Vagina (tissue), 2 donors: ENCODE data around the gene TBCE. TPM values are rescaled to one million over a fixed set of nuclear protein-coding genes. Genes with fewer than 3 reads are reported as not detected.
"Not testable (repeated sequence)": the region's sequence is repeated elsewhere in the genome, so short reads cannot be mapped to it uniquely, and the experiment has no call there.

Source experiments
- DNase-seq, 2 donors: peaks; one replicate each; pipeline ENCODE4 v3.0.0-alpha.2; 2017; ENCODE audit errors: extremely low spot score in 2 of 2
- H3K27ac ChIP-seq: fragments of 200-600 bp; sonication (generic); one replicate; pipeline ENCODE4 v1.5.1; 2019
- H3K27me3 ChIP-seq: fragments of 200-600 bp; sonication (generic); one replicate; pipeline ENCODE4 v1.5.1; 2019
- H3K36me3 ChIP-seq, 2 donors: fragments of 200-600 bp; sonication (generic); one replicate each; pipeline ENCODE4 v1.5.1; 2017 to 2019
- H3K4me1 ChIP-seq: fragments of 200-600 bp; sonication (generic); one replicate; pipeline ENCODE4 v1.5.1; 2019
- H3K4me3 ChIP-seq, 2 donors: fragments of 200-600 bp; sonication (generic); 1 replicate in 1 of 2; 2 replicates in 1 of 2; pipeline ENCODE4 v1.5.1; 2016 to 2019
- H3K9me3 ChIP-seq: fragments of 200-600 bp; sonication (generic); one replicate; pipeline ENCODE4 v1.5.1; 2019
- CTCF ChIP-seq, 3 experiments: fragments of 450-650 bp in 2 of 3; fragments of 200-600 bp in 1 of 3; sonication (generic) in 1 of 3; IDR thresholded peaks; one replicate each; pipeline ENCODE4 v1.5.1; 2017 to 2019; ENCODE audit warnings: antibody characterized with exemption in 3 of 3, mild to moderate bottlenecking in 2 of 3, moderate library complexity in 2 of 3
- POLR2A ChIP-seq, 2 donors: fragments of 450-650 bp; IDR thresholded peaks; one replicate each; pipeline ENCODE4 v1.6.1; 2017; ENCODE audit warnings: antibody characterized with exemption in 2 of 2, mild to moderate bottlenecking in 2 of 2, moderate library complexity in 2 of 2
- POLR2AphosphoS5 ChIP-seq, 2 donors: sonication (generic); formaldehyde crosslinking; IDR thresholded peaks; one replicate each; pipeline ENCODE4 v1.9.0; 2017; ENCODE audit warnings: antibody characterized with exemption in 2 of 2, mild to moderate bottlenecking in 2 of 2, low read depth in 1 of 2; ENCODE audit not compliant: insufficient read depth in 1 of 2
- intact Hi-C: fragments of 100-400 bp; cut with DNase I; formaldehyde crosslinking; loops from one replicate; pipeline ENCODE4 v1.15.1; 2023
- total RNA-seq: library from RNA; depleted of rRNA; stranded (reverse); fragments of >200 nt; gene quantifications from one replicate; pipeline ENCODE4 v1.2.3, GENCODE V29; 2016

The TBCE gene
- total RNA-seq, 1 donor from 2014 or later, result 23.6 TPM

GRCh38 chr1:235343726-235344125 is 23.5 kb upstream of the TBCE start:
- intact Hi-C loops, result no loop called here
- no peak overlapping the region for H3K27ac ChIP-seq
- no peaks in the 10 kb centered on the region for H3K27me3 ChIP-seq
- no peaks in the 10 kb centered on the region for H3K9me3 ChIP-seq
- H3K4me1 ChIP-seq, result no peaks in the 10 kb centered on the region
- TF ChIP-seq CTCF (IDR thresholded peaks at IDR 0.05) (no peak), POLR2A (IDR thresholded peaks at IDR 0.05) (no peak), POLR2AphosphoS5 (IDR thresholded peaks at IDR 0.05; ENCODE audit: insufficient read depth in 1 of 2, low read depth in 1 of 2) (no peak)
- H3K4me3 ChIP-seq, result no peak overlapping the region
- no peak for DNase-seq
- H3K36me3 ChIP-seq, result peaks cover 0 to 22% of the 10 kb centered on the region in 2 donors

DNA sequence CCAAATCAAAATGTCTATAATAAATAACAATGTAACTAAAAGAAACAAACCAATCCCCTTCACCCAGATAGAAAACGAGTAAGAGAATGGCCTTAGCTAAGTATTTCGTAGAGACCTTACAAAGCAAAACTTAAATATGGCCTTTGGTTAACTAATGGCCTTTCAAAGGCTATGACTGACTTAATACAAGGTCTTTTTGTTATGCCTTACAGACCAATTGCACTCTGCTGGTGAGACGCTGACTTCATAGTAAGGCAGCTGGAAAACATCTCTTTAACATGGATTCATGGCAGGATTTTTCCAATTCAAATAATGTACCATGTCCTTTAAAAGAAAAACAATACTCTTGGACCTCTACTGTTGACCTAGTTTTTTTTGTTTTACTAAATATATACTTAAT is 15.8 kb upstream of the TBCE start:
- Histone ChIP-seq H3K27ac (no peak overlapping the region), H3K4me1 (no peaks in the 10 kb centered on the region), H3K36me3 (no peaks in the 10 kb centered on the region), H3K27me3 (no peaks in the 10 kb centered on the region), H3K4me3 (no peak overlapping the region), H3K9me3 (no peaks in the 10 kb centered on the region)
- TF ChIP-seq POLR2AphosphoS5 (IDR thresholded peaks at IDR 0.05; ENCODE audit: insufficient read depth in 1 of 2, low read depth in 1 of 2) (no peak), CTCF (IDR thresholded peaks at IDR 0.05) (no peak), POLR2A (IDR thresholded peaks at IDR 0.05) (no peak)
- no peak for DNase-seq
- intact Hi-C loops, result no loop called here

- Histone ChIP-seq H3K27me3 (no peaks in the 10 kb centered on the region), H3K9me3 (no peaks in the 10 kb centered on the region), H3K4me1 (no peaks in the 10 kb centered on the region), H3K27ac (no peak overlapping the region), H3K36me3 (no peaks in the 10 kb centered on the region), H3K4me3 (no peak overlapping the region)
- no peak for DNase-seq
- intact Hi-C loops, result no loop called here
- TF ChIP-seq CTCF (IDR thresholded peaks at IDR 0.05) (no peak), POLR2A (IDR thresholded peaks at IDR 0.05) (no peak), POLR2AphosphoS5 (IDR thresholded peaks at IDR 0.05; ENCODE audit: insufficient read depth in 1 of 2, low read depth in 1 of 2) (no peak)
Observed at GRCh38 chr1:235351898-235352297, 15.3 kb upstream of the TBCE start.

DNA sequence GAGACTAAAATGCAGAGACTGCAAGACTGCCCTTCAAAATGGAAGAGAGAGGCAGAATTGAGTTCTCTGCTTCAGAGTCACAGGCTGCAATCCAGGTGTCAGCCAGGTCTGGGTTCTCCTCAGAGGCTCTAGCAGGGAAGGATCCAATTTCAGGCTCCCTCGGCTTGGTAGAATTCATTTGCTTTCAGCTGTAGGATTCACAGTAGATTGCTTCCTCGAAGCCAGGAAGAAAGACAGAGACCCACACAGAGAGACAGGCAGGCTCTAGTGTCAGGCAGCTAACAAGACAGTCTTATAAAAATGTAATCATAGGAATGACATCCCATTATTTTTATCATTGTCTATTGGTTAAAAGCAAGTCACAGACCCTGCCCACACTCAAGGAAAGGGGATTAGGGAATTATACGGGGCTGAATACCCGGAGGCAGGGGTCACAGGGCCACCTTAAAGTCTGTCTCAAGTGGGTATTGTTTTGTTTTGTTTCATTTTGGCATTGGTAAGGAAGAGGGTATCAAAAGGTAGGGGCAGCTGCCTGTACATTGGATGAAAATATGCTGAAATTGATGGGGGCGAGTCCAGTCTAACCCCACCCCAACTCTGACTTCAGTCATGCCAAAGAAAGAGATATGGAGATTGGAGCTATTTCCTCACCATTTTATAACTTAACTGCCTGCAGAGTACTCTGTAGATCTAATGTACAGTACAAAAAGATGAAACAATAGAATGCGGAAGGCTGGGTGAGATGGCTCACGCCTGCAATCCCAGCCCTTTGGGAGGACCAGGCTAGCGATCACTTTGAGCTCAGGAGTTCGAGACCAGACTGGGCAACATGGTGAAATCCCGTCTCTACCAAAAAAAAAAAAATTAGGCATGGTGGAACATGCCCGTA is 9.5 kb upstream of the TBCE start:
- no peak for DNase-seq
- Histone ChIP-seq H3K4me1 (no peaks in the 10 kb centered on the region), H3K4me3 (no peak overlapping the region), H3K27me3 (no peaks in the 10 kb centered on the region), H3K27ac (no peak overlapping the region), H3K9me3 (no peaks in the 10 kb centered on the region), H3K36me3 (no peaks in the 10 kb centered on the region)
- no peak for TF ChIP-seq POLR2AphosphoS5 (IDR thresholded peaks at IDR 0.05; ENCODE audit: insufficient read depth in 1 of 2, low read depth in 1 of 2)
- TF ChIP-seq POLR2A (IDR thresholded peaks at IDR 0.05), result no peak
- intact Hi-C loops, result no loop called here

DNA sequence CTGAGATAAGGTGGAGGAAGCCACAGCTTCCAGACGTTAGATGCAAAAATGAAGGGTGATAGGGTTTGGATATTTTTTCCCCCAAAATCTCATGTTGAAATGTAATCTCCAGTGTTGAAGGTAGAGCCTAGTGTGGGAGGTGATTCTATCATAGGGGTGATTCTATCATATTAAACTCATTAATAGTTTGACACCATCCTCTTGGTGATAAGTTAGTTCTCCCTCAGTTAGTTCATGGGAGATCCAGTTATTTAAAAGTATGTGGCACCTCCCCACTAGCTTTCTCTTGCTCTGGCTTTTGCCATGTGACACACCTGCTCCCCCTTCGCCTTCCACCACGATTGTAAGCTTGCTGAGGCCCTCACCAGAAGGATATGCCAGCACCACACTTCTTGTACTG is 8.3 kb upstream of the TBCE start:
- H3K27me3 ChIP-seq, result no peaks in the 10 kb centered on the region
- intact Hi-C loops, result no loop called here
- no peaks in the 10 kb centered on the region for H3K4me1 ChIP-seq
- no peaks in the 10 kb centered on the region for H3K36me3 ChIP-seq
- no peak overlapping the region for H3K4me3 ChIP-seq
- TF ChIP-seq POLR2A (IDR thresholded peaks at IDR 0.05) (no peak), POLR2AphosphoS5 (IDR thresholded peaks at IDR 0.05; ENCODE audit: insufficient read depth in 1 of 2, low read depth in 1 of 2) (no peak), CTCF (IDR thresholded peaks at IDR 0.05) (no peak)
- no peak overlapping the region for H3K27ac ChIP-seq
- DNase-seq, result no peak
- no peaks in the 10 kb centered on the region for H3K9me3 ChIP-seq

DNA sequence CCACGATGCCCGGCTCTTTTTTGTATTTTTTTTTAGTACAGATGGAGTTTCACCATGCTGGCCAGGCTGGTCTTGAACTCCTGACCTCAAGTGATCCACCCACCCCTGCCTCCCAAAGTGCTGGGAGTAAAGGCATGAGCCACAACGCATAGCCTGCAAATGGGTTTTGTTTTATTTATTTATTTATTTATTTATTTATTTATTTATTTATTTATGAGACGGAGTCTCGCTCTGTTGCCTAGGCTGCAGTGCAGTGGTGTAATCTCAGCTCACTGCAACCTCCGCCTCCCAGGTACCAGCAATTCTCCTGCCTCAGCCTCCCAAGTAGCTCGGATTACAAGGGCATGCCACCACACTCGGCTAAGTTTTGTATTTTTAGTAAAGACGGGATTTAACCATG is 3.0 kb upstream of the TBCE start:
- H3K36me3 ChIP-seq, intact Hi-C loops, H3K9me3 ChIP-seq, H3K4me3 ChIP-seq, DNase-seq, H3K27me3 ChIP-seq, H3K27ac ChIP-seq: not testable (repeated sequence)
- H3K4me1 ChIP-seq, result peaks cover 19% of the 10 kb centered on the region
